Measurements from ENCODE around the gene TSHZ2.

Gene TSHZ2

GRCh38 chr20:53032478-53032932, 60.3 kb downstream of the TSHZ2 start:
- no peak for TF ChIP-seq CTCF (IDR thresholded peaks at IDR 0.05; ENCODE audit: low read depth, low read length)

GRCh38 chr20:53033176-53033575, 61.0 kb downstream of the TSHZ2 start:
- H3K4me3 ChIP-seq (replicated peaks in 1 of 2; ENCODE audit: low read depth in 2 of 2, low read length in 2 of 2) = no peak overlapping the region
- TF ChIP-seq CTCF (IDR thresholded peaks at IDR 0.05; ENCODE audit: low read depth, low read length) = no peak
- DNase-seq (ENCODE audit: low read depth in 2 of 2) = no peak

More at GRCh38 chr20:53032478-53032932, 60.3 kb downstream of the TSHZ2 start:
- peak; percentile 55 to 95 for DNase-seq (ENCODE audit: low read depth in 2 of 2)
- no peak overlapping the region for H3K4me3 ChIP-seq (replicated peaks in 1 of 2; ENCODE audit: low read depth in 2 of 2, low read length in 2 of 2)

GRCh38 chr20:53034899-53035298, 62.7 kb downstream of the TSHZ2 start:
- no peak overlapping the region for H3K4me3 ChIP-seq (replicated peaks in 1 of 2; ENCODE audit: low read depth in 2 of 2, low read length in 2 of 2)
- DNase-seq (ENCODE audit: low read depth in 2 of 2) = no peak
- no peak for TF ChIP-seq CTCF (IDR thresholded peaks at IDR 0.05; ENCODE audit: low read depth, low read length)

- no peak for TF ChIP-seq CTCF (IDR thresholded peaks at IDR 0.05; ENCODE audit: low read depth, low read length)
- DNase-seq (ENCODE audit: low read depth in 2 of 2) = no peak
- H3K4me3 ChIP-seq (replicated peaks in 1 of 2; ENCODE audit: low read depth in 2 of 2, low read length in 2 of 2) = no peak overlapping the region
These were observed 64.8 kb downstream of the TSHZ2 start for GRCh38 chr20:53036992-53037391.

GRCh38 chr20:53037621-53038020, 65.5 kb downstream of the TSHZ2 start:
- no peak overlapping the region for H3K4me3 ChIP-seq (replicated peaks in 1 of 2; ENCODE audit: low read depth in 2 of 2, low read length in 2 of 2)
- no peak for TF ChIP-seq CTCF (IDR thresholded peaks at IDR 0.05; ENCODE audit: low read depth, low read length)
- DNase-seq (ENCODE audit: low read depth in 2 of 2) = no peak

GRCh38 chr20:53038299-53038698, 66.1 kb downstream of the TSHZ2 start:
- DNase-seq (ENCODE audit: low read depth in 2 of 2) = no peak
- H3K4me3 ChIP-seq (replicated peaks in 1 of 2; ENCODE audit: low read depth in 2 of 2, low read length in 2 of 2) = no peak overlapping the region
- no peak for TF ChIP-seq CTCF (IDR thresholded peaks at IDR 0.05; ENCODE audit: low read depth, low read length)

Measured in cardiac fibroblast (primary cell).